Astrocyte of the spinal cord (primary cell): ENCODE measurements around the gene TMEM138.

Experiments
- DNase-seq: peaks from one replicate; pipeline ENCODE4 v3.0.0; 2011; ENCODE audit warnings: low read depth, low spot score
- H3K4me3 ChIP-seq: 2 replicates; pipeline ENCODE4 v1.5.1; 2011; ENCODE audit warnings: low read depth, mild to moderate bottlenecking, low read length, moderate library complexity
- in situ Hi-C: cut with HindIII; loops from 2 replicates; pipeline ENCODE4 v1.10.0; 2017; ENCODE audit warnings: low sequenced_read_pairs
- TF ChIP-seq, protein P1 (sequence below): IDR thresholded peaks from 2 replicates; pipeline ENCODE4 v1.5.1; 2012; ENCODE audit warnings: low read depth, mild to moderate bottlenecking, low read length, inconsistent platforms

TMEM138 gene

DNA sequence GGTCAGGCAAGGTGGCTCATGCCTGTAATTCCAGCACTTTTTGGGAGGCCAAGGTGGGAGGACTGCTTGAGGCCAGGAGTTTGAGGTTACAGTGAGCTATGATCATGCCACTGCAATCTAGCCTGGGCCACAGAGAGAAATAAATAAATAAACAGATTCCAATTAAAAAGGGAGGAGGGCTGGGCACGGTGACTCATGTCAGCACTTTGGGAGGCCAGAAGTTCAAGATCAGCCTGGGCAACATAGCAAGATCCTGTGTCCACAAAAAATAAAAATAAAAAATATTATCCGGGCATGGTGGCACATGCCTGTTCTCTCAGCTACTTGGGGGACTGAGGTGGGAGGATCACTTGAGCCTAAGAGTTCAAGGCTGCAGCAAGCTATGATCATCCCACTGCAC is 8.0 kb upstream of the TMEM138 start:
- no peak for DNase-seq
- TF ChIP-seq, protein P1, sequence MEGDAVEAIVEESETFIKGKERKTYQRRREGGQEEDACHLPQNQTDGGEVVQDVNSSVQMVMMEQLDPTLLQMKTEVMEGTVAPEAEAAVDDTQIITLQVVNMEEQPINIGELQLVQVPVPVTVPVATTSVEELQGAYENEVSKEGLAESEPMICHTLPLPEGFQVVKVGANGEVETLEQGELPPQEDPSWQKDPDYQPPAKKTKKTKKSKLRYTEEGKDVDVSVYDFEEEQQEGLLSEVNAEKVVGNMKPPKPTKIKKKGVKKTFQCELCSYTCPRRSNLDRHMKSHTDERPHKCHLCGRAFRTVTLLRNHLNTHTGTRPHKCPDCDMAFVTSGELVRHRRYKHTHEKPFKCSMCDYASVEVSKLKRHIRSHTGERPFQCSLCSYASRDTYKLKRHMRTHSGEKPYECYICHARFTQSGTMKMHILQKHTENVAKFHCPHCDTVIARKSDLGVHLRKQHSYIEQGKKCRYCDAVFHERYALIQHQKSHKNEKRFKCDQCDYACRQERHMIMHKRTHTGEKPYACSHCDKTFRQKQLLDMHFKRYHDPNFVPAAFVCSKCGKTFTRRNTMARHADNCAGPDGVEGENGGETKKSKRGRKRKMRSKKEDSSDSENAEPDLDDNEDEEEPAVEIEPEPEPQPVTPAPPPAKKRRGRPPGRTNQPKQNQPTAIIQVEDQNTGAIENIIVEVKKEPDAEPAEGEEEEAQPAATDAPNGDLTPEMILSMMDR, result no peak
- in situ Hi-C loops, result no loop called here
- H3K4me3 ChIP-seq, result no peak overlapping the region

DNA sequence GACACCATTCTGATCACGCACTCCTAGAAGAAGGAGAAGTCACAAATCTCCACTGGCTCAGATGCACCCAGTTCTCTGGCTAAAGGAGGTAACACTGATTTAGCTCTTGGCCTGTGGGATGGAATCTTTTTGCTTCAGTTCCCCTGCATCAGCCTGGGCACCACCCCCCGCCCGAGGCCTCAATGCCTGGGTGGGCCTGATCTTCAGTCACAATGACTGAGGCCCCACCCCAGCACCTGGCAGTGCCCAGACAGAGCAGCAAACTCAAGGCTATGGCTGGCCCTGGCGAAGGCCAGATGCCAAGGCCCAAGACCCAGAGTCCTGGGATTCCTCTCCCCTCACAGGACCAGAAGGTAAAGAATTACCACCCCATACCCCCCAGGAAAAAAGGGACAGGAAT is 5.5 kb upstream of the TMEM138 start:
- H3K4me3 ChIP-seq, result no peak overlapping the region
- DNase-seq, result no peak
- TF ChIP-seq, protein P1, result no peak
- in situ Hi-C loops, result no loop called here

DNA sequence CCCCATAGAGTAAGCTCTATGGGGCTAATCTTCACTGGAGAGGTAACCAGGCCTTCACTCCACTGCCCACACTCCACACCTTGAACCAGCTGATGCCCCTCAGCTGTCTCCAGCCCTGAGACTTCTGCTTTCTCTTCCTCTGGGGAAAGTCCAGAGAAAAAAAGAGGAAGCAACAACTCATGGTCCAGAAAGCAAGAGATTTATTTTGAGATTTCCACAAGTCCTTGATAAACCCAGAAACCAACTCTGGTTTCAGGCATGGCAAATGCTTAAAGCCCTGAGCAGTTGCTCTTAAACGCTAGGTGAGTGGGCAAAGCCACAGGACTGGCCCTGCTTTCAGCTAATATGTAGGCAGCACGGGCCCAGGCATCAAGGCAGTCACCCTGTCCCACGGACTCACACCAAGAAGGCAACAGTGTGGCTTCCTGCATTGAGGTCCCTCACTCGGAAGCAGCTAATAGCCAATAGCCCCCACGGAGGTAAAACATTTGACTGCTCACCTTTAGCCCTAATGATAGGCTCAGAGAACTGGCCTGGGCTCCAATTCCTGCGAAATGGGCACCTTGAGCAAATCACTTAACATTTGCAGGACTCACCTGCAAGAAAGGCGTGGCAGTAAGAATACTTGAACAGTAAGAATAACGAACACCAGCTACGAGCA is 4.8 kb upstream of the TMEM138 start:
- TF ChIP-seq, protein P1, result no peak
- H3K4me3 ChIP-seq, result no peak overlapping the region
- in situ Hi-C loops, result no loop called here
- DNase-seq, result no peak

DNA sequence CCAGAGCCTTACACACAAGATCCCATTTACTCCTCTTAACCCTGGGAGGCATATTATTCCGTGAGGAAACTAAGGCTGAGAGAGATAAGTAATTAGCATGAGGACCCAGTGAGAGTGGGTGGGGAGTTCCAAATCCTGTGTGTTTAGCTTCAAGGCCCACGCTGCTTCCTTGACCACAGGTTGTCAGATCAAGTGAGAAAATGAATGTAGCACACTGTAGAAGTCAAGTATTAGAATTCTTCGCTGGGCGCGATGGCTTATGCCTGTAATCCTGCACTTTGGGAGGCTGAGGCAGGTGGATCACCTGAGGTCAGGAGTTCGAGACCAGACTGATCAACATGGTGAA is 4.3 kb upstream of the TMEM138 start:
- H3K4me3 ChIP-seq, result no peak overlapping the region
- no peak for DNase-seq
- in situ Hi-C loops, result no loop called here
- TF ChIP-seq, protein P1, result no peak

DNA sequence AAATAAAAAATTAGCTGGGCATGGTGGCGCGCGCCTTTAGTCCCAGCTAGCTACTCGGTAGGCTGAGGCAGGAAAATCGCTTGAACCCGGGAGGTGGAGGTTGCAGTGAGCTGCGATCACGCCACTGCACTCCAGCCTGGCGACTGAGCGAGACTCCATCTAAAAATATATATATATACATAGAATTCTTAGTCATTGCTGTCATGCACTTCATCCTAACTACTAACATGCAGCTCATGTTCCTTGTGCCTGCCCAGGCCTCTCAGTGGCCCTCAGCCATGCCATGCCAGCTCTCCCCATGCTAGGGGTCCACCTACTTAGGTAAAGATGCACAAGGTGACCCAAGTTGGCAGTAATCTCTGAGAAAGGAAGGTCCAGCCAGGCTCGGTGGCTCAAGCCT is 3.6 kb upstream of the TMEM138 start:
- in situ Hi-C loops, result no loop called here

DNA sequence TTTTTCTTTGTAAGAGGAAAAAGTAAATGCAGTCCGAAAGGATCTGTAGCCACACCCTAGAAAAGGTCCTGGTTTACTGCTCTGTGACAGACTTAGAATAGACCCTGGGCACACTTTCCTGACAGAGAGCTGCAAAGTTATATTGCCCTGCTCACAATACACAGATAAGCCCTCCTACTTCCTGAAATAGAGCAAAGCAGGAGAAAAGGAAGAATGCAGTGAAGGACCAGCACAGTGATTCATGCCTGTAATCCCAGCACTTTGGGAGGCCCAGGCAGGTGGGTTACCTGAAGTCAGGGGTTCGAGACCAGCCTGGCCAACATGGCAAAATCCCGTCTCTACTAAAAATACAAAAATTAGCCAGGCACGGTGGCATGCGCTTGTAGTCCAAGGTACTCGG is 2.7 kb upstream of the TMEM138 start:
- TF ChIP-seq, protein P1, result no peak
- H3K4me3 ChIP-seq, result no peak overlapping the region
- in situ Hi-C loops, result no loop called here
- DNase-seq, result no peak

More for the DNA sequence above, 3.6 kb upstream of the TMEM138 start:
- TF ChIP-seq, protein P1, result no peak
- DNase-seq, result no peak
- H3K4me3 ChIP-seq, result no peak overlapping the region
